ENCODE data around the gene XPNPEP1.

XPNPEP1 gene

GRCh38 chr10:109945473-109946177 lies 22.3 kb upstream of the XPNPEP1 start:
- Histone ChIP-seq H3K36me3 (no peaks in the 10 kb centered on the region; the same call in 1 of the 2 replicates), H3K27me3 (ENCODE audit: insufficient read depth, low read depth, severe bottlenecking) (no peaks in the 10 kb centered on the region), H3K4me3 (ENCODE audit: low read depth, low read length) (no peak overlapping the region), H3K27ac (no peak overlapping the region), H3K9me3 (ENCODE audit: severe bottlenecking) (no peaks in the 10 kb centered on the region)
- no peak for DNase-seq
- no peak for TF ChIP-seq CTCF (IDR thresholded peaks at IDR 0.05; ENCODE audit: low read depth, low read length)

GRCh38 chr10:109944613-109945012 lies 21.3 kb upstream of the XPNPEP1 start:
- no peak for TF ChIP-seq CTCF (IDR thresholded peaks at IDR 0.05; ENCODE audit: low read depth, low read length)
- no peaks in the 10 kb centered on the region for H3K27me3 ChIP-seq (ENCODE audit: insufficient read depth, low read depth, severe bottlenecking)

GRCh38 chr10:109941236-109941862 lies 18.0 kb upstream of the XPNPEP1 start:
- Histone ChIP-seq H3K27ac (no peak overlapping the region), H3K4me3 (ENCODE audit: low read depth, low read length) (no peak overlapping the region), H3K36me3 (no peaks in the 10 kb centered on the region; the same call in 1 of the 2 replicates), H3K9me3 (ENCODE audit: severe bottlenecking) (no peaks in the 10 kb centered on the region), H3K27me3 (ENCODE audit: insufficient read depth, low read depth, severe bottlenecking) (no peaks in the 10 kb centered on the region)
- no peak for DNase-seq
- no peak for TF ChIP-seq CTCF (IDR thresholded peaks at IDR 0.05; ENCODE audit: low read depth, low read length)

More at GRCh38 chr10:109944613-109945012, 21.3 kb upstream of the XPNPEP1 start:
- H3K27ac ChIP-seq = no peak overlapping the region
- H3K36me3 ChIP-seq = no peaks in the 10 kb centered on the region; the same call in 1 of the 2 replicates
- DNase-seq = no peak
- H3K4me3 ChIP-seq (ENCODE audit: low read depth, low read length) = no peak overlapping the region
- no peaks in the 10 kb centered on the region for H3K9me3 ChIP-seq (ENCODE audit: severe bottlenecking)

- Histone ChIP-seq H3K9me3 (ENCODE audit: severe bottlenecking) (no peaks in the 10 kb centered on the region), H3K36me3 (no peaks in the 10 kb centered on the region; the same call in 1 of the 2 replicates), H3K4me3 (ENCODE audit: low read depth, low read length) (no peak overlapping the region), H3K27ac (no peak overlapping the region), H3K27me3 (ENCODE audit: insufficient read depth, low read depth, severe bottlenecking) (no peaks in the 10 kb centered on the region)
- DNase-seq = no peak
- no peak for TF ChIP-seq CTCF (IDR thresholded peaks at IDR 0.05; ENCODE audit: low read depth, low read length)
These were observed 17.2 kb upstream of the XPNPEP1 start for GRCh38 chr10:109940553-109940952.

GRCh38 chr10:109940117-109940516 lies 16.8 kb upstream of the XPNPEP1 start:
- TF ChIP-seq CTCF (IDR thresholded peaks at IDR 0.05; ENCODE audit: low read depth, low read length) = no peak
- H3K36me3 ChIP-seq = no peaks in the 10 kb centered on the region; the same call in 1 of the 2 replicates
- no peak for DNase-seq
- H3K27me3 ChIP-seq (ENCODE audit: insufficient read depth, low read depth, severe bottlenecking) = no peaks in the 10 kb centered on the region
- H3K9me3 ChIP-seq (ENCODE audit: severe bottlenecking) = no peaks in the 10 kb centered on the region
- H3K4me3 ChIP-seq (ENCODE audit: low read depth, low read length) = no peak overlapping the region
- H3K27ac ChIP-seq = no peak overlapping the region

Data from WERI-Rb-1 (cell line).